ENCODE results near the gene RNF144A.
"Not testable (repeated sequence)": the region's sequence is repeated elsewhere in the genome, so short reads cannot be mapped to it uniquely, and the experiment has no call there.

Gene RNF144A

DNA sequence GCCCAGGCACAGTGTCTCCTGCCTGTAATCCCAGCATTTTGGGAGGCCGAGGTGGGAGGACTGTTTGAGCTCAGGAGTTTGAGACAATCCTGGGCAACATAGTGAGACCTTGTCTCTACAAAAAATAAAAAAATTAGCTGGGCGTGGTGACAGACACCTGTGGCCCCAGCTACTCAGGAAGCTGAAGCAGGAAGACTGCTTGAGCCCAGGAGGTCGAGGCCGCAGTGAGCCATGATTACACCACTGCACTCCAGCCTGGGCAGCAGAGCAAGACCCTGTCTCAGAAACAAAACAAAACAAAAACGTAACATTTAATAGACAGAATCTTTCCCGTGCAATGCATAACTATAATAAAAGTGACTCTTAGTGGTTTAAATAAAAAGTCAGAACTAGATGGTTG, 84.2 kb downstream of the RNF144A start:
- DNase-seq (ENCODE audit: low read depth in 2 of 2, low spot score in 1 of 2) = not testable (repeated sequence)

DNA sequence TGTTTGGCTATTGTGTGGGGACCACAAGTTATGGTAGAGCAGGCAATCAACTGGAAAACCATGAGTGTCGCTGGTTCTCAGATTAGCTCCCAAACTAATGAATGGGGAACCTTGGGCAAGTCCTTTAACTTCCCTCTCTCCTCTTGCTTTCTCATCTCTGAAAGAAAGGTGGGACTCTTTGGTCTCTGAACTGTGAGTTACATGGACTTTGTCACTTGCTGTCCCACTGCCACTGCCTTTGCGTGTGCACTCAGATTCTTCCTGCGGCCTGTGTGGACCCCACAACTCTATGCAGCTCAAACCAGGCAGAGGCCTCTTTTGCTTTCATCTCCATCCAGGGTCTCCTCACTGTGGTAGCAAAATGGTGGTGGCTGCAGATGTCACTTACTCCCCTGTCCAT, 86.7 kb downstream of the RNF144A start:
- no peak for DNase-seq (ENCODE audit: low read depth in 2 of 2, low spot score in 1 of 2)

DNA sequence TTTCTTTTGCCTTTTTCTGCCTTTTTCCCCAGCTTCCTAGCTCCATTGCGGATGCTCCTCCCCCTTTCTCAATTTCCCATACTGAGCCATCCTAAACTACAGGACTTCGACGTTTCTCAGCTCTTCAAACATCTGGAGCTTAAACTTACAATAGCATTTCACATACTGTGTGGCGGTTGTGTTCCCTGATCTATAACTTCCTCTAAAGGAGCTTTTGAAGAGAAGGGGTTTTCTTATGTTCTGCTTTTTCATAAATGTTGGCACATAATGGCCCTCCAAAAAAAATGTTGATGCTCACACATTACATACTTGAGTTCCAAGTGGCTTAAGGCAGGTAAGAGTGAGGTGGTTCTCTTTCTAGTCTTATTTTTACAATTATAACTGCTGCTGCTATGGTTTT, 87.4 kb downstream of the RNF144A start:
- no peak for DNase-seq (ENCODE audit: low read depth in 2 of 2, low spot score in 1 of 2)

DNA sequence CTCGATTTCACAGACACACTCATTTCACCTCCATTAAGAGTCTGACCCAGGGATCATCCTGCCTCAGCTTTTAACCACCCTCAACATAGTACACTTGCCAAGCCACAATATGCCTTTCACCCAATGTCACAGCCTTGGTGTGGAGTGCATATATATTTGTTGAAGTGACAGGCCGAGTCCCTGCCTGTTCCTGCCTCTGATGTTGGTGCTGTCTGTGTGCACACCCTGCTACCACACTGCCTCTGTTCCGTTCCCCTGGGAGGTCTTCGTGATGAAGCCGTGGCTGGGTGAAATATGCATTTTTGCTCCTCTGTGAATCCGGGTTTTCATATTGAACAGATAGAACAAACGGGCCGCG, 90.3 kb downstream of the RNF144A start:
- no peak for DNase-seq (ENCODE audit: low read depth in 2 of 2, low spot score in 1 of 2)

DNA sequence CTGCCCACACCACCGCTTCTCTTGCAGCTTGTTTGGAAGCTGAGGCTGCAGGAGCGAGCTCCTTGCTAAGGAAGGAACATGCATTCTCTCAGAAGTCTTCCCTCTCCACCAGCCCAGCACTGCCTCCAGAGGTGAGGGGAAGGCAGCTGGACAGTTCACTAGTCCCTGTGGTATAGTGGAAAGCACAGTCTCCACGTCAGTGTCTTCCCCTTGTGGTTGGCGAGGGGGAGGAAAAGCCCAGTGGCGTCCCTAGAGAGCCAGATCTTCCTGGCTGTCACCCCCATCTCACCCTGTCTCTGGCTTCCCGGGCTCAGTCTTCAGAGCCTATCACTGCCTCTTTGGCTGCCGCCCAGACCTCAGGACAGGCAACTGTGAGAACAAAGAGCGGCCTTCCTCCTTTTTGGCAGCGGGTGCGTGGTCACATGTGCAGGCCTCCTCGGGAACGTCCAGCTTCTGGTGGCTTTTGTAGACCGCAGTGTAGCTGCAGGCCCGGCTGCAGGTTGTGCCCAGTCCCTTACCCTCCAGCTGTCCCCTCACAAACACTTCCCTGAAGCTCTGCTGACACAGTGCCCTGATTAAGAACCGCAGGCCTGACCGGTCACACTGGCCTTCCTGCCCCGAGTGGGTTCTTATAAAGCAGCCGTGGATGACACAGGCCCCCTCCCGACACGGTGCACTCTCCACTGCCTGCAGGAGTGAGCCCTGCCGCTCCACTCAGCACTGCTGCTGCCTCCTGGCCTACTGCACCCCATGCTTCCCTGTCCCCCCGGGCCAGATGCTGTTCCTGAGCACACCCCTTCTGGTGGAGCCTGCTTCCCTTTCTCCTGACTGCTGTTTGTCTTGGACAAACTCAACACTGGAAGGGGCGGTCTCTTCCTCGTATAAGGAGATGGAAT, 90.9 kb downstream of the RNF144A start:
- no peak for DNase-seq (ENCODE audit: low read depth in 2 of 2, low spot score in 1 of 2)

DNA sequence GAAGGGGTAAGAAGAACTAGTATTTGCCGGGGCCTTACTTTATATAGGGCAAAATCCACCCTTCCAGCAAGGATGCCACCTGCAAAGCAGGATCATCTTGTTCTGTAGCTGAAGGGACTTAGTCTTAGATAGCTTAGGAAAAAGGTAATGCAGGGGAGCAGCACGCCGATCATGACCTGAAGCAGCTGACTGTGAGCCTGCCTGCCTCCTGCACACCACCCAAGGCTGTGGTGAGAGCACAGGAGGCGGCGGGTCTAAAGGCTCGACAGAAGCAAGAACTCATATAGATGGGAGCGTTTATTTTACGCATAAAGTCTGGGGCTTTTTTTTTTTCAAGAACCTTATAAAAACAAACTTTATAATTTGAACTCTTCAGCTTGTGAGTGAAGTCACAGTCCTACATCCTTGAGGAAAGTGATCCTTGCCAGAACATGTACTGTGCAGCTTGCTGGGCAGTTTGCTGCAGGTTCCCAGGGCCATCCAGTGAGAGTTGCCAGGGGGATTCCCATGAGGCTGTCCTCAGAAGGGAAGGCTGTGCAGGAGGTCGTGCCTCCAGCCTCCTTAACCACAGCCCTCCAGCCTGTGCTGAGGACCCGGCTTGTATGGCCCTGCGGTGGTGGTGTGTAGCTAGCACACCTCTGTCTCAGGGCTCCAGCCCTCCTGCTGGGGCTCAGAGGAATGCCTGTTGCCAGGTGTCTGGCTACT, 92.1 kb downstream of the RNF144A start:
- no peak for DNase-seq (ENCODE audit: low read depth in 2 of 2, low spot score in 1 of 2)

DNA sequence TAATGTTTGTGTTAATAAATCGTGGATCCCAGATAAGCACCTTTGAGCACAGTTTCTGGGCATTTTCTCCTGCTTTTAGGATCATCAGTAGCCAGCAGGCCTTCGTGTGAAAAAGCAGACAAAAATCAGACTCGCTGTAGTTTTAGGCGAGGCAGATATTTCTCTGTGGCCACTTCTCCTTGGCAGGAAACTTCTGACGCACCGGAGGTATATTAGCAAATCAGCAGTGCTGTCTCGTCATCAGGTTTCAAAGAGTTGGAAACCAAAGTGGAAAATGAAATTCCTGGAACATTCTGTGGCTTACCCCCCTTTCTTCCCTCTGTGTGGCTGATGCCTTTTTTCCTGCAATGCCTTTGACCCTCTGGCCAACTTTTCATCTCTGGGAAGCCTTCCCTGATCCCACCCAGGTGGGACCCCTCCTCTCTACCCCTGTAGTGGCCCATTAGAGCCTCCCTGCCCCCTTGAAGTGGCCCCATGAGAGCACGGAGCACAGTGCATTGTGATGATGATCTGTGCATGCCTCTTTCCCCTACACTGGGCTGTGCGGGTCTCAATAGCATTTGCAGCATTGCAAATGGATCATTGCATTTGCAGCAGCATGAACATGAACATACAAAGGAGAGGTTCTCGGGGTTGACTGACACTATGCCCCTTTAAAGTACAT, 93.3 kb downstream of the RNF144A start:
- no peak for DNase-seq (ENCODE audit: low read depth in 2 of 2, low spot score in 1 of 2)

DNA sequence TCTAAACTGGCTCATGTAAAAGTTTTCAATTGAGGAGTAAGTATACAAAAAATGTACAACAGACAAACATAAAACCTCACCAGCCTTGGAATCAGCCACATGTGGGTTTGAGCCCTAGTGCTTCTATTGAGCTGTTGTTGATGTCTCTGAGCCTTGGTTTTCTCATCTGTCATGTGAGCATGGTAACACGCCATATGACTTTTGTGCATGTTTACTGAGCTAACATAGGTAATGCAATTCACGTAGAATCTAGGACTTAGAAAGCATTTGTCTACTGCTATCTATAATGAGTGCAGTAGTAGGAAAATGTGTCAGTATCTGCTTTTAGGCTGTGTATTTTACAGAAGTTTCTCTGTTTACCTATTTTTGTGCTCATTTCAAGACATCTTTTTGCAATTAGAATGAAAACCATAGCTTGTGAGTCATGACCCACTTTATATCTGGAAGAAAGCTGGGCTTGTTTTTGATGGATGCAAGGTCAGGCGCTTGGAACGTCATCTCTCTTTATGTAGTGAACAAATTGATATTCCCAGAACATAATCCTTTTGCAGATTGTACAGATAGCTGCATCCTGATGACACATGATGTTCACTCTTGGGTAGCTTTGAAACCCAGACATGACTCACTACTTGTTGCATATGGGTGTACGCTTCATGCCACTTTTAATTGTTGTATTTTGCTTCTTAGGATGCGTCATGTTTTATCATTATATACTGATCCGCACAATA, 94.3 kb downstream of the RNF144A start:
- no peak for DNase-seq (ENCODE audit: low read depth in 2 of 2, low spot score in 1 of 2)

DNA sequence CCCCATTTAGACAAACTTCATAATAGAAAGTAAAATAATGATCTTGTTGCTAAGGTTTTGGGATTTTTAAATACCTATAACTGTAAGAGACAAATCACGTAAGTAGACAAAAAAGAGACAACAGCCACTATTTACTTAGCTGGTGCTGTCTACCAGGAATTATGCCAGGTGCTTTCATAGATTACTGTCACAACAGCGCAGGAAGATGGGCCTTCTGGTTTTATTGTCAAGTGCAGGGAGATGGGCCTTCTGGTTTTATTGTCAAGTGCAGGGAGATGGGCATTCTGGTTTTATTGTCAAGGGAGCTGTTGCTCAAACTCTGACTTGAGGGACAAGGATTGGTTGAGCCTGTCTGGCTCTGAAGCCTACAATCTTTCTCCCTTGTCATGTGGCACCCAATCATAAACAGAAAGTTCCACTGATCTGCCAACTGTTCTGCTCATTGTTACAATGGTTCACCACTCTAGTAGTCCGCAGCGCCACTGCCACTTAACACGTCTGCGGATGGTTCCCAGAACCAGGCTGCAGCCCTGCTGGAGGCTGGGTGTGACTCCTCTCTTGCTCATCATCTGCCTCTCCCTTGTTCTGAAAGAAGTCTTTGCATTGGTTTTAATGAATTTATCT, 95.0 kb downstream of the RNF144A start:
- DNase-seq (ENCODE audit: low read depth in 2 of 2, low spot score in 1 of 2) = no peak

DNA sequence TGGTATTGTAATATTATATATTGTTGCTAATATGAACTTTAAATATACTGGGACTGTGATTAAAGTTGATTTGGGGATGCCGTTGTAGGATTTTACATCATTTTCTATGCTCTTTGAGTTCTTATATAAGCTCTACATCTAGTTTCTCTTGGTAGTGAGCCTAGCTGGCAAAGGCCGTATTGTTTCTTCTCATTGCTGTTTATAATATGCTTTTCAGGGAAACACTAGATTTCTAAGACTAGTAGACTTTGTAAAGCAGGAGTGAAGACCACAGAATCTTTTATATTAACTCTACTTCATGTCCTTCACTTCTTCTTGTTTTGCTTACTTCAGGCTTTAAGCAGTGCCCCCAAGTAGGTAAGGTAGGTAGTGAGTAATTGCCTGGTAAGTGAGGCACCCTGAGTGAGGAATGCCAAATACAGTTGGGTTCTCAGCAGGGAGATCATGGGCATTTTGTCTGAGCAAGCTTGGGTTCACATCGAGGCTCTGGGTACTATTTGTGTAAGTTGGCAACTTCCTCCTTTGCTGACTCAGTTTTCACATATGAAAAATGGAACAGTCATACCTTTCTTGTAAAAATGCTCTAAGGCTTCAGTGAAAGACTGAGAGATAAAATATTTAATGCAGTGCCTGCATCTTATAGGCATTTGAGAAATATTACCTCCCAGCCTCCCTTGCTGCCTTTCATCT, 96.4 kb downstream of the RNF144A start:
- DNase-seq (ENCODE audit: low read depth in 2 of 2, low spot score in 1 of 2) = no peak

DNA sequence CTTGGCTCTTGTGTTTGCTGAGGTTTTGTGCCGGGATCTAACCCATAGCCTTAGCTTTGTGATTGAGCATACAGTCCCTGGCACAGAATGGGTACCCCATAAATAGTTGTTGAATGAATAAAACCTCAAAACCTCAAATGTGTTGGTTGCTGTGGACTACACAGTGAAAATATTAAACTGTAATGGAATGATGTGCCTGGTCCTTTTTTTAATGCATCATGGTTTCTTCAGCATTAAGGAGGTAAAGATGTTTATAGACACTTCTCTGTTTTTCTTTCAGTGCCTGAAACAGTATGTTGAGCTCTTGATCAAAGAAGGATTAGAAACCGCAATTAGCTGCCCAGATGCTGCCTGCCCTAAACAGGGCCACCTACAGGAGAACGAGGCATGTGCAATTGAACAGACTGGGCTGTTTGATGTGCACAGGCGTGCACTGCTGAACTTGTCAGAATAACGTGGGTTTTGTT, 97.0 kb downstream of the RNF144A start:
- no peak for DNase-seq (ENCODE audit: low read depth in 2 of 2, low spot score in 1 of 2)

DNA sequence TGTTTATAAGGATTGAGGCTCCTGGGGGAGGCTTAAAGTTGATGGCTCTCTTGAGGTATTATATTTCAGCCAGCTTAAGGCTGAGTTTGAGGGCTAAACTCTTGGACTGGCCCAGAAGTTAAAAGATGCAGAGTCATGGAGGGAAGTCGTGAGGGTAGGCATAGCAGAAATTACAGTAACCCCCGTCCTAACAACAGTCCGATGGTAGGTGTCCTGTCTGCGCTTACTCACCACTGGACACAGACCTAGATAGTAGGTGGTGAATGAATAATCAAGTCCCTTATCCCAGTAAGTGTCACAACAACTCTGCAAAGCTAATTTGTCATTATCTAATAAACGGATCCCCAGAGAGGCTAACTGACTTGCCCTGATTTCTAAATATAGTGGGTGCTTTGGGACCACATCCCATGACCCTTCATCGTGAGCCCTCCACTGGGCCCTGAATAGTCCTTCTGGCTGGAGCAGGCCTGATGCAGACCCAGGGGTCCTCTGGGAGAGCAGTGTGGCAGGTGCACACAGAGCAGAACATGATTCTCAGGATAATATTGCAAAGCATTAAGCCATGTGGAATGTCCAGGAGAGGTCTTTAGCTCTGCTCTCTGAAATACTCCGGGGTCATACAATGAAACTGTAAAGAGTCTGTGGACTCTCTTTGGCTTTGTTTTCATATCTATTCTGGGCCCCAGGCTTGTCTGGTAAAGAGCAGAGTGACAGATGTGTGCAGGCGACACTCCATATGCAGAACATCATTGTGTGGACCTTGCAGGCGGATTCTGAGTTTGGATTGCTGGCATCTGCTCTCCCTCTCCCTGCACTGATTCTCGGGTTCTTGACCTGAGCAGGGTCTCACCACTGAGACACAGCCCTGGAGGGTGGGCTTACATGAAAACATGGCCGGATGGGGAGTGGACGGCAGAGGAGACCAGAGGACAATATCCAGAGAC, 98.1 kb downstream of the RNF144A start:
- no peak for DNase-seq (ENCODE audit: low read depth in 2 of 2, low spot score in 1 of 2)

DNA sequence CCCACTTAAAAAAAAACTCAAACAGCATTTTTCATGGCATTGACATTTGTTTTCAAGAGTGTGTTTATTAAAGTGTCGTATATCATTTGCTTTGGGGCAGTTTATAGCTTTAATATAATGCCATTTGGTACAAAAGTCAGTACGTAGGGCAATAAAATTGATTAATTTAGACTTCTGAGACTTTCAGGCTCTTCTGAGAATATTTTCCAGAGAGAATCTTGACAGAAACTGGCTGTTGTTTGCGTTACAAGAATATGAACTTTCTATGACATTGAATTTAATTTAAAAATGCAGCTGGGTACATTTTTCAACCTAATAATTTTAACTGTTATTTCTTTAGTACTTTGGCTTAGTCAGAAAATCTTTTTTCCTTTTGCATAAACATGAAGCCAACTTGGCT, 98.9 kb downstream of the RNF144A start:
- DNase-seq (ENCODE audit: low read depth in 2 of 2, low spot score in 1 of 2) = no peak

DNA sequence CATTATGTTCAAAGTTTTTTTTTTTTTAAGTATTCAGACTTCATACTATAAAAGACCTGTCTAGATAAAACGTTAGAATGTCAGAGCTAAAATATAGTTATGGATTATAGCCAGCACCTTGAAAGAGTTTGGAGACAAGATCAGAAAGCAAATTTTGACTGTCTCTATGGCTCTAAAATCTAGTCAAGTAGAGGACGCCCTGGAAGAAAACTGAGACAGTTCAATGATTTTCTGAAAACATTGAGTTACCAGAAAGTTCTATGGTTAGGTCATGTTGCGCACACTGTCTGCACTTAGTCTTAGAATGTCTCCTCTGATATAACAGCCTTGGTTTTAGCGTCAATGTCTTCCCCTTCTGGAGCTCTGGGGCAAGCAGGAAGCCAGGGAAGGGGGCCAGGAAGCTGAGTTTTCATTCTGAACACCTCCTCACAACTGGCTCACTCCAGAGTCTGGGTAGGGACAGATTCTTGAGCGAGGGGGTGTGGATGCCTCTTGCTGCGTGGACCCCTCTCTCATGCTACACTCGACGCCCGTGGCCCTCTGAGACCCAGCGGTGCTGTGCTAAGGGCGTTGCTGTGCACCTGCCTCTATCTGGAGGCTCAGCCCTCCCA, 99.5 kb downstream of the RNF144A start:
- no peak for DNase-seq (ENCODE audit: low read depth in 2 of 2, low spot score in 1 of 2)

DNA sequence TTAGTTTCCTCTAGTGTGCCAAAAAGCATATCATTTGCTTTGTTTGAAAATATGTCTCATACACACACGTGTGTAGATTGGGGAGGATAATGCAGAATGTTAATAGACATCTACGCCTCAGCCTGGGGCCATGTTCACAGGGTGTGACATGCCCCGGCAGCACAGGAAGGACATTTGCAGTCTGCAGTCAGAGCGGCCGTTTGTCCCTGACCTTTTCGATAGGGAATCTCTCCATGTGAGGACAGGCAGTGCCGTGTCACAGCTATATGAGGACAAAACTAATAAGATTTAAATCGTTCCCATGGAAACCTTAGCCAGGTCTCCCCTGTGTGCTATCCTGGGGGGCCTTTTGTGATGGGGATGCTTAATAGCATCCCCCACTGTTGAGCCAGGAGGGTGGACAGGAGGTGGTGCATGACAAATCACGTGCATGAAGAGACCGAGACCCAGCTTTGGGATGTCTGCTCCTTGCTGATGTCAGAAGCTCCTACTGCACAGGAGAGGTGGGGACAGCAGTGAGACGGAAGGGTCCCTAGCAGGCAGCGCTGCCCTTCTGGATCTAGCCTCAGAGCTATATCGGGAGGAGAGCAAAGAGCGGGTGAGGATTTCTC, 100.6 kb downstream of the RNF144A start:
- no peak for DNase-seq (ENCODE audit: low read depth in 2 of 2, low spot score in 1 of 2)

DNA sequence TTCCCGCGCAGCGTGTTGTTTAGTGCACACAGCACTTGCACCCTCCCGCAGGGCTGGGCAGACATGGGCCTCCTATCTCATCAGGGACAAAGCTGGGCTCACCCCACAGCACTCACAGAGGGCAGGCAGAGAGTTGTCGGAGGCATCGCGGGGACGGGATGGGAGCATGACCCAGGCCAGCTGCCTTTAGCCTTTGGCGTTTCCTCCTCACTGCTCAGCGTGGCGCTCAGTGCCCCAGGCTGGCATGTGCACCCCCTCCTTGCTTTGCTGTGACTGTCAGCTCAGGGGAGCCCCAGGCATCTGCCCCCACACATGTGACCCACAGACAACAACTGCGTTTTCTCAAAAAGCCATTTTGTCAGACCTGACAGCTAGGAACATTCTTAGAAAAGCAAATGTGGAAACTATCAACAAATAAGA, 101.1 kb downstream of the RNF144A start:
- no peak for DNase-seq (ENCODE audit: low read depth in 2 of 2, low spot score in 1 of 2)

DNA sequence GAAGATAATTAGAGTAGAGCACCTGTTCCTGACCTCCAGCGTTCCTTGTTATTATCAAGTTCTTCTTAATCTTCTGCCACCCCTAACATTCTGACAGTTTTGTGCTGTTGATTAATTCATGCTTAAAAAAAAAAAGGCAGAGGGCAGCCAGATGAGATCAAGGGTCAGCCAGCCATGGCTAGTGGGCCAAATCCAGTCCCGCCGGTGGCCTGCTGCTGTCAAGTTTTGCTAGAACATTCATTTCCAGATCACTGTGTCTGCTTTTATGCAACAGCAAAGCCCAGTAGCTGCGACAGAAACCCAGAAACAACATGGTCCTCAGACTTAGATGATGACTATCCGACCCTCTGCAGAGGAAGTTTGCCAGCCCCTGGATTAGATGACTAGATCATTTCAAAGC, 101.6 kb downstream of the RNF144A start:
- DNase-seq (ENCODE audit: low read depth in 2 of 2, low spot score in 1 of 2) = no peak

DNA sequence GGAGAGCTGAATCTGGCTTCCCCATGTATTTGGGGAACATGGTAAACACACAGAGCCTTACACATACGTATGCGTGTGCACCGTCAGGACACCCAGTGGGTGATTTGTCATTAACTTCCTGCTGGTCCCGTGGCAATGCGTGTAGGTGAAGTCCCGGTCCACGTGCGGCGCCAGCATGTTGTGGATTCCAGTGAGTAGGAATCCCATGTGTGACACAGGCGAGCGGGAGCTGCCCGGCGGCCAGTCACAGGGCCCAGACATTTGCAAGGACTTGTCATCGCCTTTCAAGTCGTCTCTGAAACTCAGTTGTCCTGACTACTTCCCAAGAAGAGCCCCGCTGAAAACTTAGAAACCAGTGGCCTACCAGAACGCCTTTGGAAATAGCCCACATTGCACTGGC, 102.0 kb downstream of the RNF144A start:
- DNase-seq (ENCODE audit: low read depth in 2 of 2, low spot score in 1 of 2) = no peak

Data from stimulated activated CD8-positive, alpha-beta memory T cell treated with anti-CD3 and anti-CD28 coated beads, Interleukin-4, amount 100 ng/mL, for 1 hour (primary cell).